Anterior cingulate cortex (tissue), 58 donors: ENCODE measurements around the gene SLC4A7.

Experiments used
- DNase-seq, 58 donors: peaks; one replicate each; lab custom pipeline; 2025; lab: John Stamatoyannopoulos, UW

Gene SLC4A7

GRCh38 chr3:27368831-27369607 lies 115.2 kb downstream of the SLC4A7 start, which contains the start of gene NEK10:
TSS of gene NEK10 (minus strand) at chr3:27369383. CDS start at chr3:27352882, 16,501 bp downstream.
- peak; percentile 52 to 96 (median 85) for DNase-seq

DNA sequence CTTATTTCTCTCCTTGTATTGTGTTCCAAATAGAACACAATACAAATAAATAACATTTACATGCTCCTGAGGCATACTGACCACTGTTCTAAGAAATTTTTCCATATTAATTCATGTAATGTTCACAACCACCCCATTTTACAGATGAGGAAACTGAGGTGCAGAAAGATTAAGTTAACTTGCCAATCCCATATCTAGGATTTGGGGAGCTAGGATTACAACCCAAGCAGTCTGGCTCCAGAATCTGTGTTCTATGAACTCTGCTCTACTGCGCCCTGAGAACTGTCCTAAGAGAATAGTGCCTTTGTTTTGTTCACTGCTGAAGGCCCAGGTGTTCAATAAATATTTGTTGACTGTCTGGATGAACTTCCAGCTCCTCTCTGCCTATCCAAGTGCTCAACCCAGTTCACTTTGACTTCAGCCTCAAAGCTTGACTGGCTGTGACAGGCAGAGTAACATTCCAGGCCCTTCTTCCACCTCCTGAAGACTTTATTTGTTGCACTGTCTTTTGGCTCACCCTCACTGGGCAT lies 118.1 kb downstream of the SLC4A7 start:
- no peak for DNase-seq

GRCh38 chr3:27360113-27361078 lies 123.8 kb downstream of the SLC4A7 start:
- DNase-seq, result no peak

DNA sequence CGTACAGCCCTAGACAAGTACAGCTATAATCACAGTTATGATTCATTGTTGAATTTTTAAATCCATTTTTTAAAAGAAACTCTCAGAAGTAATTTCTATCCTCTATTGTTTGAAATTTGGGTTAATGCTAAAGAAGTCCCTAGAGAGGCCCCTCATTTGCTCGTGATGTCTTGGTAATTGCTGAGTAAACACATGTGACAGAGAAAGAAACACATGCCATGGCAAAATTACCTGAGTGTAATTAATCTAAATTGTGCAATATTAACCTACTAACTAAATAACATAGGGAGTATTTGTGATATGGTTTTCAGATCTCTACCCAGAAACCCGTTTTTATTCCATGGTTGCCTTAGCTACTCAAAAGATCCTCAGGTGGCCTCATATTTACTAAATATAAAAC lies 125.8 kb downstream of the SLC4A7 start:
- no peak for DNase-seq

DNA sequence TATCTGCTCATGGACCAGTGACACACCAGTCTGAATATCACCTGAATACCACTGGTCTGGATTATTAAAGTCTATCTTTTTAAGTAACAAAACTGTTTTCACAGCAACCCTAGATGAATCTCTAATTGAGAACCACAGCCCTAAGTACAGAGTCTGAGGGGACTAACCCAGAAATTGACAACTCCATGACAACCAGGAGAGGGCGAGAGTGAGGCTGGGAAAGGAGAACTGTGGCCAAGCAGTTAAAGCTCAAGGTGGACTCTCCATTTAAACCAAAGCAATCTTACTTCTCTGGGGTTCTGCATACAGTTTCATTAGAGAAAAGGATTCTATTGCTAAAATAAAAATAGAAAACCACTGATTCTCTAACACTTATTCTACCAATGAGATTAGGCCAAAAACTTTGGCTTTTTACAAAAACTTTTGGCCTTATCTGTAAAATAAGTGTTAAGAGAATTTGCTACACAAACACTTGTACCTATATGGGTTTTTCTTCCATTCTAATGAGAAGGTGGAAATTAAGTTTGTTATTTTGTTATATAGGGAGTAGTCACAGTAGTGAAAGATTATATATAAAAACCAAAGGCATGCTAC lies 126.4 kb downstream of the SLC4A7 start:
- DNase-seq, result peak in 4 of 58 donors; percentile 1 to 5 (median 2)

DNA sequence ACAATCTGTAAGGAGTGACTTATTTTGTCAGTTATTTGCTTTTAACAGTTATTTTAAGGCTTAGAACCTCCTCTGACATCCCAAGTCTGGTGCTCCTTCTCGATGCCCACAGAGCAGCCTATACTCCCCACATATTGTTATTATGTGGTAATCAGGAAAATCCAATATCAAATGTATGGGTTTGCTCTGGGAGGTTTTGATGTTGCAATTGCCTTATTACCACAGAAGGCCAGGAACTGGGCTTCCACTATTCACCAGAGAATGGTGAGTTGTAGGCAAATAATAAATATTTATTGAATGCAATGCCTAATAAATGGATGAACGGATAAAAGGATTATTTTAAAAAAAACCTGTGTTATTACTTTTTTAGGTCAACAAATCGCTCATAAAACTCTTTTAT lies 127.2 kb downstream of the SLC4A7 start:
- DNase-seq, result no peak

GRCh38 chr3:27354588-27355203 lies 129.5 kb downstream of the SLC4A7 start:
- DNase-seq, result no peak

DNA sequence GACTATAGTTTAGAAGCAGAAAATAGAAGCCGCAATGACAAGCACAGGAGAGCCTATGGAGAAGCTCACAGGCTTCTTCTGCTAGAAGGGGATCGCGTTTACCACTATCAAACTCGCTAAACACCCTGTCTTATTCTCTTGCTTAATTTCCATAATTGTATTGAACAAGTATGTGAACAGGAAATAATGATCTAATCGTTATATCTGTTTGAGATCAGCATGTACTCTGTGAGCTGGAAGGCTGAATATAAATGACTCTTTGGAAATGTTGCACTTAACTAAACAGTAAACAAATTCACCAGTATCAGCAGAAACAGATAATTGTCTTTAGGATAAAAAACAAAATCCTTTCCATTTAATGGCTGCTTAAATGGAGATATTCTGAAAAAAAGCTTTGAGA lies 130.0 kb downstream of the SLC4A7 start:
- DNase-seq, result no peak

- no peak for DNase-seq
Observed at GRCh38 chr3:27353221-27353620, 131.0 kb downstream of the SLC4A7 start.

- DNase-seq, result no peak
Observed at GRCh38 chr3:27352047-27352446, 132.1 kb downstream of the SLC4A7 start.

DNA sequence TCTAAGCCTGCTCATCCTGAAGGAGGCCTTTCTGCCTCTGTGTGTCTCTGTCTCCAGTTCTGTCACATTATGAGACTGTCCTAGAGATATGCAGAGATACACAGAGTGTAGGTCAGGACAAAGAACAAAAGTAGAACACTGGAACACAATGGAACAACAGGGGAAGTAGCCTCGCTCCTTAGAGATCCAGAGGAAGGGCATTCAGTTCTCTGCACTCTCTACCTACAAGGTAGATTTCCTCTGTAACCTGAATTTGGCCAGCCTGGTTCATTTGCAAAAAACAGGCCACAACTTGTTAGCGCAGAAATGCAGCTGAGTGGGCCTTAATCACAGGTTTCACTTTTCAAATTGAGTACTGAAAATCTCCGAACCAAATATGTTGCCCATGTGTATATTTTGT lies 134.4 kb downstream of the SLC4A7 start:
- no peak for DNase-seq

GRCh38 chr3:27345959-27346865 lies 138.0 kb downstream of the SLC4A7 start:
- no peak for DNase-seq

DNA sequence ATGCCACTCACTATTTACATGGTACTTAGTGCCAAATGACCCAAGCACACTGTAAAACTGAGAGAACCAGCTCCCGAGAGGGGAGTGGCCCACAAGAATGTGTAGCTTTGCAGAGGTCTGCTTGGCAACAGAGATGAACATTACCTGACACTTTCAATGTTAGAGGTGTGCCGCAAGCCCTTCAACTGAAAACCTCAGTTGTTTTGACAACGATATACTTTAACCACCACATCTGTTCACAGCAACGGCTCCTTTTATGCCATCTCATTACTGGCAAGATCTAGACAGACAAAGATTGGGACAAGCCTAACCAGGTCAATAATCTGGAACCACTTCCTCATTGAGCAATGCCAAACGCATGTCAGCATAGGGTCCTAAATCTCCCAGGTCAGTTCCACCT lies 138.7 kb downstream of the SLC4A7 start:
- DNase-seq, result no peak

- no peak for DNase-seq
Observed at GRCh38 chr3:27345045-27345444, 139.1 kb downstream of the SLC4A7 start.

DNA sequence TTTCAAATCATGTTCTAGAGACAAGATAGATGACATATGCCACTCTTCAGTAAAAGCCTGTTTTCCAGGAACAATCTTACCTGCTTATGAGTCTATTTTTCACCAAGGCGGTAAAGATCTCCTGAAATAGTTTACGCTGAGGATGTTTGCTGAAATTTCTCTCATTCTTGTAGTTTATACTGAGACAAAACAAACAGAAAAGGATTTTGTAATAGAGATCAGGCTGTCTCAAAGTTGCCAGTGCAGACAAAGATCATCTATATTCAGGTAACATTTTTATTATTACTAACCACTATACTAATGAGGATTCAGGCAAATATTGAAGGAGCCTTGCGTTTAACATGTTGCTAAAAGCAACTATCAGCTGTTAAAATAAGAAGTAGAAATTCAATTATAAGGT lies 140.0 kb downstream of the SLC4A7 start:
- DNase-seq, result no peak

DNA sequence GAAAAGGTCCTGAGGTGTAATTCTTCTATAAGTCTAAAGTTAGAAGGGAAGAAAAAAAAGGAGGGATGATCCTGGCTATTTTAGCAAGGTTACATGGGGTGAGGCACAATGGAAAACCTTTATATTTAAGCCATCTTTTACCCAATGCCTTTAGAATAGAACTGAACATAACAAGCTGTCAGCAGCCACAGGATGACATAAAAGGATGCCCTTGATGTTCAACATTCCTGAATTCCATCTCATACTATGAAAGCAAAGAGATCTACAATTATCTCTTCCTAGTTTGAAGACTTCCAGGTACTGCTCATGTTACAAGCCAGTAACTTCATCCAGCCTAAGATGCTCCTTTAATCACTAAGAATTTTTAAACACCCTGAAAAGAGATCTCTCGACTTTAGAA lies 141.9 kb downstream of the SLC4A7 start:
- no peak for DNase-seq

- no peak for DNase-seq
Observed at GRCh38 chr3:27340534-27340933, 143.7 kb downstream of the SLC4A7 start.

- no peak for DNase-seq
Observed at GRCh38 chr3:27335571-27335970, 148.6 kb downstream of the SLC4A7 start.

DNA sequence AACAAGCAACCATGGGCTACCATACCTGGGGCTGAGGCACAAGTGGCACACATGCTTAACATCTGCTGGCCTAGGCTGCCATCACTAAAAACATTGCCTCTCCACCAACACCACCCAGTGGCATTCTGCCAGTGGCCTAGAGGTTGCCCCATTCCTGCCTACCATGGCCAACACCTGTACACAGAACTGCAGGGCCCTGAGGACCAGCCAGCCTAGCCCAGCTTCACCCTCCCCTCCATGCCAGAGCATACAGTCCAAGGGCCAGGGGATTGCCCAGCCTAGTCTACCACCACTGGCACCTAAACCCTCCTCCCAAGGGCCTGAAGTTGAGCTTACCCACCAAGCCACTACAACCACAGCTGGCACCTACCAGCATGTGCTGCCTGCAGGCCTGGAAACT lies 150.3 kb downstream of the SLC4A7 start:
- no peak for DNase-seq
